GM10847 (cell line): ENCODE results near the gene NAMPT.
A peak's percentile ranks its signal among the peaks of the same experiment; 100 is the strongest.

Source experiments
- POLR2A ChIP-seq: IDR thresholded peaks from 2 replicates; pipeline ENCODE4 v1.6.1; 2011; ENCODE audit not compliant: insufficient read length; ENCODE audit errors: extremely low read depth

The NAMPT gene

DNA sequence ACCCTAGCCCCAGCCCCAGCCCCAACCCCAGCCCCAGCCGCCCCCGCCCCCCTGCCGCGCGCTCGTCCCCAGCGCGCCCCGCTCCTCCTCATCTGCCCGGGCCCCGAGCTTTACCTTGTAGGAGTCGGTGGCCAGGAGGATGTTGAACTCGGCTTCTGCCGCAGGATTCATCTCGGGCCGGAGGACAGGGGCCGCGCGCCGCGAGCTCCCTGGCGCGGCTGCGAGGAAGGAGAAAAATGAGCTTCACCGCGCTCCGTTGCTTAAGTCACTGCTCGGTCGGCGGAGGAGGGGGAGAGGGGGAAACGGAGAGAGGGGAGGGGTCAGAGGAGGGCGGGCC, at the start of gene NAMPT:
Gene NAMPT, minus strand, starts transcription at position 270 of the 337 bp plus-strand sequence. Its CDS starts 99 bp downstream, at position 171.
- TF ChIP-seq POLR2A = peak; percentile 93

DNA sequence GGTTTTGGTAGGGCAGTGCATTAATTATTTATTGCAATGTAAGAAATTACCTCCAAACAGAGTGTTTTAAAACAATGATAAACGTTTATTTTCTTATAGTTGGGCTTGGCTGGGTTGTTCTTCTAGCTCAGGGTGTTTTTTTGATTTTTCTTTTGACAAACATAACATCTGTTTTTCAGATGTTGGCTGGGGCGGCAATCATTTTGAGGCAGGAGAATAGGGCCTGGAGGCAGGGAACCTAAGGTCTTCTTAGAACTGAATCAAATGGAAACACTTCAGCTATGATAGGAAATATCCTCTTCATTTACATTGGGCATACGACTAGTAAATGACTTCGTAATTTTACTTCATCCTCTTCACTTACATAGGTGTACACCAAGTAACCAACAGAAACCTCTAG, 47.4 kb upstream of the NAMPT start:
- no peak for TF ChIP-seq POLR2A

DNA sequence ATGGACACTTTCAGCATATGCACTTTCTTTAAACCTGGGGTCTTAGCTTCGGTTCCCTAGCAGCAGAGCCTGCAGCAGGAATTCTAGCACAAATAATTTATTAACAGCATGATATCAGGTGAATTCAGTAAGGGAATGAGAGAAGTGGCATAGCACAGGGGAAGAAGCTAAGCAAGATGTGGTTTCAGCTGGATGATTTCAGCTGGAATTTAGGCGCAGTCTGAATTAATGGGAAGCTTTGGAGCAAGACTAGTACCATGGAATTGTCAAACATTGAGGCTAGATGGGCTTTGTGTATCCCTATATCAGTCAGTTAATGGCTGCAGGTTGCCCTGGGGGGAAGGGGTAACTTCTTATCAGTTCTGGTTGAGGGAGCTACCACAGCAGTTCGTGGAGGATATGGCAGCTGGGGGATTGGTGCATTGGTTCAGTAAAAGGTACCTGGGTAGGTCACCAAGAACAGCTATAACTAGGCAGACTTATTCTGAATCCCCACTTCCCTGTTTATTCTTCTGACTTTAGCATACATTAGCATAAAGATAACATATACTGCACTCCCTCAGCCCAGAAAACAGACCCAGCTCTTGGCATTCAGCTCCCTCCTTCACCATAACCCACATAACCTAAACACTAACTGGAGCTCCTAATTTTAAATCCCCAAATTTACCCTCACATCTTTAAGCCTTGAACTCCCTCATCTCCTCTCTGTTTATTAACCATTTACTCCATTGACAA, 46.8 kb upstream of the NAMPT start:
- TF ChIP-seq POLR2A = no peak

DNA sequence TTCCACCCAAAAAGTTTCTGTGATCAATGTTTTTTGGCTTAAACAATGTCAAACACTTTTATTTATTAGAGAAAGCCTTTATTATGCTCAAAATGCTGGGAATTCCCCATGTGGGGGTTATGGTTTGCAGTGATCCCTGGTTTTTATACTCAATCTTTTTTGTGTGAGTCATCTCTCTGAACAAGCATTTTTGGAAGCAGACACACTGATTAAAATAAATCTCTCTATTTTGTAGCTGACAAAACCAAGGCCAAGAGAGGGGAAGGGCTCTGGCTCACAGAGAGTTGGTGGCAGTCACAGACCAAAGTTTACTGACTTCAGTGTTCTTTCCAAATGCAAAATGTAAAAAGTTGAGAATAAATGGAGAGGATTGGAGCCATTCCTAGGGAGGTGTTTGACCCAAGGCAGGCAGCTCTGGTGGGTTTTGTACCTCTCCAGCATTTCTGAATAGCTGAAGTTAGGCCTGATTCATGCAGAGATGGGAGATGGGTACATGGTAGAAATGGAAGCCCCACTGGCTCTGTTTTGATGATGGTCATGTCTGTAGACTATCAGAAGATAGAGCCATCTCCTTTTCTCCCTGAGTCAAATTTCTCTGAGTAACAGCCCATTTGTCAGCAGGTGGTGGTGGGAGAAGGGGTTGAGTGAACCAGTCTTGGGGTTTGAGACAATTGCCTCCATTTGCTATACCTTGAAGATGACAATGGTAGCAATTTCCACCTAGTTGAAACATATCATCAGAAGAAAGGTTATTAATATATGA, 45.4 kb upstream of the NAMPT start:
- no peak for TF ChIP-seq POLR2A

DNA sequence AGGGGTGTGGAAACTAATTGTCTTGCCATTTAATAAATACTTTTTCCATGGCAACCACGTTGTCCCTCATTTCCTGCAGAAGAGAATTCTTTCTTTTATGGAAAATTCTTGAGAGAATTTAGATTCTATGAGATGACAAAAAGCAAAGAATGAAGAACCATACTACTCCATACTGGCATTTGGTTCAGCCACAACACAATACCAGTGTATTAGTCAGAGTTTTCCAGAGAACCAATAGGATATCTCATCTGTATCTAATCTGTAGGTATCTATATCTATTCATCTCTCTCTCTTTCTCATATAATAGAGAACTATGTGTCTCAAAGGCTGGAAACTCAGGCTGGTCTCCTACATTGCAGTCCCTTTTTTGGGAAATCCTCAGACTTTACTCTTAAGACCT, 44.6 kb upstream of the NAMPT start:
- TF ChIP-seq POLR2A = no peak

DNA sequence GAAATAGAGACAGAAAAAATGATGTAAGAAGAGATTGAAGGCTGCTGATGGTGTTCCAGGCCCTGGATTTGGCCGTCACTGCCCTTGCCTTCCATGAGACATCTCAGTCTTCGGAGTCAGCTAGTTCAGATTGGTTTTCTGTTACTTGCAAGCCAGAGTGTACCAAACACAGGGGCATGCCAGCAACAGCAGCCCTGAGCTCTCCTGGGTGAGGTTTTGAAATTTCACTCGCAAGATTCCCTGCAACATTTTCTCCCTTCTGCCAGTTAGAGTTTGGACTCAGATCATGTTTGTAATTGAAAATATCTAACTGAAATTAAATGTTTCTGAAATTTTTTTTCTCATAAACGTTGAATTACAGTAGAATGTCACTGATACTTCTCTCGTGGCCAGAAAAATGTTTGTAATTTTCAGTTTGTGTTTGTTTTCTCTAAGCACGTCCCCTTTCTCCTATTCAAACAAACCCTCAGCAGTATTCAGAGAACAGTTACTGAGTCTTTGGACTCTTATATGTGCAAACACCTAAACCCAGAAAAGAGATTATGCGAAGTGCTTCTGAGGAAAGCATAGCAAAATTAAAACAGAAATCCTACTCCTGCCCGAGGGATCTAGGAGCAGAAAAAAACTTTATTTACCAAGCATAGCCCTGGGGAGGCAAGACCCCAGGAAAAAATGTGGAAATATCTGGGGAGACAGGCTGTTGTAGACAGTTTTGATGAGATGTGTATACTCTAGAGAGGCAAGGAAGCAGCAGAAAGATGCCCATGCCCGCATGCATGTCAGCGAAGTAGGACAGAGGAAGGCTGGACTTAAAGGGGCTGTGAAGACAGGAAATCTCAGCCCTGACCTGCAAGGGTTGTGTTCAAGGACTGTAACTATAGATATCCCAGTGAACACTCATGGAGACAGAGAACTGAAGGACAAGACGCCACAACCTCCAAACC, 43.0 kb upstream of the NAMPT start:
- no peak for TF ChIP-seq POLR2A

DNA sequence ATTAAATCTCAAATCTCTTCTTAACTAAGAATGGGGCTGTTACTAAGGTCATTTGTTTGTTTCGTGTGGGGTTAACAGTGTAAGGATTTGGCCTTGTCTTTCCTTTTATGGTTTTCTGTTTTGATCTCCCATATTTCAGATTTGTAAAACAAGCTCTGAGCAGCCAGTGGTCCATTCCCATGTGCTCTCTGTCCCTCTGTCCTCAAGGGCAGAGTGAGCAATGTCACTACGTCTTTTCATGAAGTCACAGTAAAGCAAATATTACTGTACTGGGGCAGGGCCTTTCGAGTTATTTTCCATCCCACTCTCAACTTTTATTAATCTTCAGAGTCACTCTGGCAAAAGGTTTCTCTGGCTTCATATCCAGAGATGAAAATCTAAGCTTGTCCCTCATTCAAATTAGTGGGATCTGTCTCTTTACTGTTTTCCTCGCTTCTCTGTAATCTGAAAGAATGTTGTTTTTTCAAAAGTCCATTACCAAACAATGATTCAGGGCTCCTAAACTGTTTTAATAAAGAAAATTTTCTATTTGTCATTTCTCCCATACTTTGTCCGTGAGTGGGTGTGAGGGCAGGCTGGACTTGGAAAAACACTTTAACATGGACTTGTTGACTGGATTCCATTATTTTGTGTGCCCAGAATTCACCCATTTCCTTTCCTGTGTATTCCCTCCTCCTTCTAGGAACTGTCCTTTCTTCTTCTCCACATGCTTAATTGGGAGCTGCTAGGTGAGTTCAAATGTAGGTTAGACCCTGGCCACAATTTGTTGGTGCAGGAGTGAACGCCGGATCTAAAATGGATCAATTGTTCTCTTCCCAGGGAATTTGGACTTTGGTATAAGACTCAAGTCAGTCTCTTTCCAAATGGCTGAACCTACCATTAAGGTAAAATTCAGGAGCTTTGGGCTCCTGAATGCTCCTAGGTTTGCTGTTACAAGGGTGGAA, 42.1 kb upstream of the NAMPT start:
- TF ChIP-seq POLR2A = no peak

DNA sequence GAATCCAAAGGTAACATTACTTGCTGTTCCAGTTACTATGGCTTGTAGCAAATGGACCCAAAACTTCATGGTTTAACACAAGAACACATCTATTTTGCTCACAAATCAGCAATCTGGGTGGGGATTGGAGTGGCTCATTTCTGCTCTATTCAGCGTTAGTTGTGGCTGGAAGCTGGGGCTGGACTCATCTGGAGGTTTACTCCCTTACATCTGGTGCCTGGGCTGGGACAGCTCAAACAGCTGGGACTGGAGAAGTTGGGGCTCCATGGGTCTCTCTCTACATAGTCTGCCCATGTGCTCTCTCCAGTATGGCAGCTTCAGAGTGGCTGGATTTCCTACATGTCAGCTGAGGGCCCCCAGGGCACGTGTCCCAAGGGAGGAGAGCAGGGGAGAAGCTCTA, 33.7 kb upstream of the NAMPT start:
- TF ChIP-seq POLR2A = no peak

DNA sequence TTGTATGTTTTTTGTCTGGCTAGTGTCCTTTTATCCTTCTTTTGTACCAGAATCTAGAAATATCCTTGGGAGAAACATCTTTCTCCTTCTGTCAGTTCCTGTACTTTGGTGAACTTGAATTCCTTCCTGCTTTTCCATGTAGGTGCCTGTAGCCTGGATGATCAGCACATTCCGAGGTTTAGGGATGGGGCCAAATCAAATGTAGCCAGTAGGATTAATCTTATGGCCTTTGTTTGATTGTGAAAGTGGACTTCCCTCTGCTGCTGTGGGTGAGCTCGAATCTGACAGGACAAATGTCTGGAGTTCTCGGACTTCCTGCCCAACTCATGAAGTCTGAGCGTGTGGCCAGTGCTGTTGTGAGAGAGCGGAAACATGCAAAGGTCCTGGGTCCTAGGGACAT, 33.2 kb upstream of the NAMPT start:
- no peak for TF ChIP-seq POLR2A

DNA sequence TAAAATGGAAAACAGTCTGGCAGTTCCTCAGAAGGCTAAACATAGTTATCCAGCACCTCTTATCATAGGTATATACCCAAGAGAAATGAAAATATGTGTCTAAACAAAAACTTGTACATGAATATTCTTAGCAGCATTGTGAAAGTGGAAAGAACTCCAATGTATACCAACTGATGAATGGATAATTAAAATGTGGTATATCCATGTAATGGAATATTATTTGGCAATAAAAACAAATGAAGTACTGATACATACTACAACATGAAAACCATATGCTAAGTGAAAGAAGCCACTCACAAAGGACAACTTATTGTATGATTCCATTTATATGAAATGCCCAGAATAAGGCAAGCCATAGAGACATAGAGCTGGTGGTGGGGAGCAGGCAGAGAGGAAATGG, 32.2 kb upstream of the NAMPT start:
- TF ChIP-seq POLR2A = no peak

DNA sequence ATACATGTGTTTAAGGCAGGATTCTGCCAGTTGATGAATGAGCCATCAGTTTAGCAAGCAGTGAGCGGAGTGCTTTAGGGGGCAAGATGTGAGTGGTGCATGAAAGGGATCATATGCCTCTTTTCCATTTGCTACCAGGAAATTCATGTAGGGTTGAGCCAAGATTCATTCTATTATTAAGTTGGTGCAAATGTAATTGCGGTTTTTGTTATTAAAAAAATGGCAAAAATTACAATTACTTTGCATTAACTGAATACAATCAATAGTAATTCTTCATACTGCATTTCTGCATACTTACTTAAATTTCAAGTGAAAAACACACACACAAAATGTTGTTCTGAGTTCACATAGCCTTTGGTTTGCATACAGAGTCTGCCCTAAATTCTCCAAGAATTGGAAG, 30.1 kb upstream of the NAMPT start:
- no peak for TF ChIP-seq POLR2A

DNA sequence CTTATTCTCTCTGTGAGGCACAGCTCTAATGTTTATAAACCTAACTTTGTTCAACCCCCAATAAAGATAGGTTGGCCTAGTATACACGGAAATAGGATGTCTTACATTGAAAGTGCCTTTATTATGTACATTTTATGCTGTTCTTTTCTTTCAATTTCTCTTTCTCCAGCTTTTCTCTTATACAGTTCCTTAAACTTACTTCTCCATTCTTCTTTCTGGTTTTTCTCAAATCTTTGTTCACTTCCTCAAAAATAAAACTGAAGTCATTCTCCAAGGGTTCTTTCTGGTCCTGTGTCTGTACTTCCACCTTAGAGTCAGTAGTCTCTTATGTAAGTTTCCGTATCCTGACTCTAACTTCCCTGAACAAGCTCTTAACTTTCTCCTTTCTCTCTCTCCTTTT, 29.2 kb upstream of the NAMPT start:
- no peak for TF ChIP-seq POLR2A

DNA sequence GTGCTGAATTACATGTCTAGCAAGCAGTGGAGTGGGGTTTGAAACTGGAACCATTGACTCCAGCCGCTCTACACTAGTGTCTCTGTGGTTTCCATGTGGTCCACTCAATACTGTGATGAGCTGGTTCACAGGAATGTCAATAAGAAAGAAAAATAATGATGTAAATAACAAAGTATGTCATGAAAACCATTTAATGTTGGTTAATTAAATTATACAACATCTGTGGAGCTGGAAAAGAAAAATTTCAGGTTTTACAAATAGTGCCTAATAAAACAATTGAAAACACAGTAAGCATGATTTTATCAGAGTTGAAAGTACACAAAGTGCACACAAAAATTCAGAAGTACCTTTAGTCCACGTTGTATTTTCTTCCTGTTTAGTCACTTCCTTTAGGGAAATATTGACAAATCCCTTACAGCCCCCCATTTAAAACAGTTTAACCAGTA, 28.7 kb upstream of the NAMPT start:
- TF ChIP-seq POLR2A = no peak

DNA sequence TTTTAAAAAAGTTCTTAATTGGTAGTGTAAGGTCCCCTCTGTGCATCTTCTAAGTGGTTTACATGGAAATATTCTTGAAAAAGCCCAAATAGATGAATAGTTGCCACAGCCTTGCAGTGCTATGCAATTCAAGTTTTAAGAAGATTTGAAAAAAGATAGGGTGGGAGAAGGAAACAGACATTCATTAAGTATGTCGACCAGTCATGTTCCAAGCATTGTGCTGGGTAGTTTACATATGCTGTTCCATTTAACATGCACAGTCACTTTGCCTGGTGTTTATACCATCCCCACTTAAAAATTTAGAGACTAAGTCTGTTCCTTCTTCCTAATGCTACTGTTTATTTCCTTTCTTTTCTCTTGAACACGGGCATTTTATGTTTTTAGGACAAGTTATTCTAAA, 28.1 kb upstream of the NAMPT start:
- no peak for TF ChIP-seq POLR2A
